Limb (tissue), 2 donors: ENCODE data around the gene TMEM243.
"Not testable (repeated sequence)": the region's sequence is repeated elsewhere in the genome, so short reads cannot be mapped to it uniquely, and the experiment has no call there.

ENCODE experiments used
- DNase-seq, 2 donors: peaks; one replicate each; pipeline ENCODE4 v3.0.0-alpha.2; 2016; ENCODE audit errors: extremely low spot score in 2 of 2

The TMEM243 gene

DNA sequence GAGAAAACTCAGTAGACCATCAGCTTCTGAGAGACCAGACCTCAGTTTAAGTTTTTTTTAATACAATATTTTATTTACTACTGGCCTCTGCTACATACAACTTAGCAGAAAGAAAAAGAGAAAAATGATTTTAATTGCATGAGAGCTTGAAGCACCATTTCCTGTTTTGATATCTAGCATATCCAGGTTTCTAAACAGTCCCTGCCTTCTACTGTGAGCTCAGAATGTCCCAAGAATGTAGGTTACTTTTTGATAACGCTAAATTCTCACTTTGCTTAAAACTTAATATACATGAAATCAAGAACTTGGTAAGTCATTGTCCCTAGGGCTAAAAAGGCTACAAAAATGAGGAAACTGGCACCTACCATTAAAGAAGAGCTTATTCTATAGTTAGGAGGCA, 7.0 kb downstream of the TMEM243 start:
- DNase-seq = no peak

DNA sequence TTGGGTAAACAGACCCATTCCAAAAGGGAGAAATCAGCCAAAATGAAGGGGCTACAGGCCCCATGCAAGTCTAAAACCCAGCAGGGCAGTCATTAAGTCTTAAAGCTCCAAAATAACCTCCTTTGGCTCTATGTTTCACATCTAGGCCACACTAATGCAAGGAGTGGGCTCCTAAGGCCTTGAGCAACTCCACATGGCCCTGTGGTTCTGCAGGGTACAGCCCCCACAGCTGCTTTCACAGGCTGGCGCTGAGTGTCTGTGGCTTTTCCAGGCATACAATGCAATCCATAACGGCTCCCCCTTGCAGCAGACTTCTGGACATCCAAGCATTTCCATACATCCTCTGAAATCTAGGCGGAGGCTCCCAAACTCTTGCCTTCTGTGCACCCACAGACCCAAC, 9.0 kb downstream of the TMEM243 start:
- DNase-seq = no peak

DNA sequence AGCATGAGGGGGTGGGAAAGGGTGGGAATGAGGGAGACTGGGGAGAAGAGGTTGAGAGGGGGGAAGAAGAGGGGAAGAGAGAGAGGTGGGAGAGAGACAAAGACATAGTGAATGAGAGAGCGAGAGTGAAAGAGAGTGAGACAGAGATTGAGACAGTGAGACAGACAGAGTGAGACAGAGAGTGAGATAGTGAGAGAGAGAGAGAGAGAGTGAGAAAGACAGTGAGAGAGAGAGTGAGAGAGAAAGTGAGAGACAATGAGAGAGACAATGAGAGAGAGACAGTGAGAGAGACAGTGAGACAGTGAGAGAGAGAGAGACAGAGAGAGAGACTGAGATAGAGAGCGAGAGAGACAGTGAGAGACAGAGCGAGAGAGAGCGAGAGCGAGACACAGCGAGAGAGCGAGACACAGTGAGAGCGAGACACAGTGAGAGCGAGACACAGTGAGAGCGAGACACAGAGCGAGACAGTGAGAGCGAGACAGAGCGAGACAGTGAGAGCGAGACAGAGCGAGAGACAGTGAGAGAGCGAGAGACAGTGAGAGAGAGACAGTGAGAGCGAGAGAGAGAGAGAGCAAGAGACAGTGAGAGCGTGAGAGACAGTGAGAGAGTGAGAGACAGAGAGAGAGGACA, 10.1 kb downstream of the TMEM243 start:
- DNase-seq = no peak

GRCh38 chr7:87206361-87206760, 13.2 kb downstream of the TMEM243 start:
- no peak for DNase-seq

DNA sequence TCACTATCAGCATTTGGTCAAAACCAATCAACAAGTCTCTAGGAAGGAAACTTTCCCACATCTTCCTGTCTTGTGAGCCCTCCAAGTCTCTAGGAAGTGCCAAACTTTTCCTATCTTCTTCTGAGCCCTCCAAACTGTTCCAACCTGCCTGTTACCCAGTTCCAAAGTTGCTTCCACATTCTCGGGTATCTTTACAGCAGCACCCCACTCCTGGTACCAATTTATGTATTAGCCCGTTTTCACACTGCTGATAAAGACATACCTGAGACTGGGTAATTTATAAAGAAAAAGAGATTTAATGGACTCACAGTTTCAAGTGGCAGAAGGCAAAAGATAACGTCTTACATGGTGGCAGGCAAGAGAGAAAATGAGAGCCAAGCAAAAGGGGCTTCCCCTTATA, 13.8 kb downstream of the TMEM243 start:
- not testable (repeated sequence) for DNase-seq

GRCh38 chr7:87204933-87205332, 14.6 kb downstream of the TMEM243 start:
- no peak for DNase-seq

- DNase-seq = not testable (repeated sequence)
Observed at GRCh38 chr7:87203929-87204328, 15.6 kb downstream of the TMEM243 start.

DNA sequence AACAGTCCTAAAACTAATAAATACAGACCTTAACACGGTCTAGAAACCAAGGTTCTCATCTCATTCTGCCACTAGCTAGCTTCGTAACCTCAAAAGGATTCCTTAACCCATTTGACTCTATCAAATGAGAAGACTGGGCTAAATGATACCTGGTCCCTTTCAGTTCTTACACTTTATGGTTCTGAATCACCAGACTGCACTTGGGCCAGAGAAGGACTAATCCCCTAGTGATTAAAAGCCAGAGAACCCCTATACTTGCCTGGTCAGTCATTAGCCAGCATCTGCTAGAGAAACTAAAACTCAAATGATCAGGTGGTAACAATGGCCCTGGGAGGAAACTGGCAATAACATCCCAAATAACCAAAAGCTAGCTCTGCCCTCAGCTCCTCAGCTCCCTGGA, 16.8 kb downstream of the TMEM243 start:
- no peak for DNase-seq

GRCh38 chr7:87202208-87202607, 17.3 kb downstream of the TMEM243 start:
- DNase-seq = no peak

GRCh38 chr7:87199700-87200450, 19.7 kb downstream of the TMEM243 start:
- DNase-seq = no peak

GRCh38 chr7:87199241-87199640, 20.3 kb downstream of the TMEM243 start:
- DNase-seq = no peak

DNA sequence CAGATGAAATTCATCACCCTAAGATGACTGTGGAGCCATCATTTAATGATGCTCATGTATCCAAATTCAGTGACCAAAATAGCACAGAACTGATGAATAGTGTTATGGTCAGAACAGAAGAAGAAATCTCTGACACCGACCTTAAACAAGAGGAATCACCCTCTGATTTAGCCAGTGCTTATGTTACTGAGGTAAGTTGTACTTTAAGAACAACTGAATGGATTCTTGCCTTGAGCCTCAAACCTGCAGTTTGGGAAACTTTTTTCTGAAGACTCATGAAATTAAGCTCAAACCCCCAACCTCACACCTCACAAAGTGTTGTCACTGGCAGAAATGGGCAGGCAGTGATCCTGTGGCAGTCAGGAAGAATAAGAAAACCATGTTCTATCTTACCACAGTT, 25.6 kb downstream of the TMEM243 start:
- no peak for DNase-seq

- DNase-seq = no peak
Observed at GRCh38 chr7:87192784-87193487, 26.6 kb downstream of the TMEM243 start.

- no peak for DNase-seq
Observed at GRCh38 chr7:87190783-87191182, 28.7 kb downstream of the TMEM243 start.

- no peak for DNase-seq
Observed at GRCh38 chr7:87188930-87189329, 30.6 kb downstream of the TMEM243 start.

DNA sequence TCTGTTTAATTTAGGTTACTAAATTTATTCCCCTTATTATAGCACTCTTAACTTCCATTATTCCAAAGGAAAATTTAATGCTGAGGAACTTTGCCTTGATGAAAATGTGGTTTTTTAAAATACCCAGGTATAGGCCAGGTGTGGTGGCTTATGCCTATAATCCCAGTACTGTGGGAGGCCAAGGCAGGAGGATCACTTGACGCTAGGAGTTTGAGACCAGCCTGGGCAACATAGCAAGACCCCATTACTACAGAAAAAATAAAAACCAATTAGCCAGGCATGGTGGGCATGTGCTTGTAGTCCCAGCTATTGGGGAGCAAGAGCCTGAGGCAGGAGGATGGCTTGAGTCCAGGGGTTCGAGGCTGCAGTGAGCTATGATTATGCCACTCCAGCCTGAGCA, 32.4 kb downstream of the TMEM243 start:
- DNase-seq = no peak

GRCh38 chr7:87179180-87179579, 40.4 kb downstream of the TMEM243 start:
- no peak for DNase-seq

DNA sequence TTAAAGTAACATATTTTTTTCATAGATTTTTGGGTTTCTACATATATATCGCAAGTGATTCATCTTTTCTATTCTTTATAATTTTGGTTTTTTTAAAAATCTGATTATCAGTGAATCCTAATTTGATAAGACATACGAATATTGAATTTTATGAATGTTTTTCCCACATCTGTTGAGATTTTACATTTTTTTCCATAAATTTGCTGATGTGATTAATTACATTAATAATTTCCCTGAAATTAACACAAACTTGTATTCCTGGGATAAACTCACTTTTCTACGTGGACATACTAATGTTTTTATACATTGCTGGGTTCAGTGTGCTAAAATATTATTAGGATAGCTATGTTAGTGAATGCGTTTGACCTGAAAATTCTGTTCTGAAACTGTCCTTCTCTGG, 41.2 kb downstream of the TMEM243 start:
- DNase-seq = no peak

DNA sequence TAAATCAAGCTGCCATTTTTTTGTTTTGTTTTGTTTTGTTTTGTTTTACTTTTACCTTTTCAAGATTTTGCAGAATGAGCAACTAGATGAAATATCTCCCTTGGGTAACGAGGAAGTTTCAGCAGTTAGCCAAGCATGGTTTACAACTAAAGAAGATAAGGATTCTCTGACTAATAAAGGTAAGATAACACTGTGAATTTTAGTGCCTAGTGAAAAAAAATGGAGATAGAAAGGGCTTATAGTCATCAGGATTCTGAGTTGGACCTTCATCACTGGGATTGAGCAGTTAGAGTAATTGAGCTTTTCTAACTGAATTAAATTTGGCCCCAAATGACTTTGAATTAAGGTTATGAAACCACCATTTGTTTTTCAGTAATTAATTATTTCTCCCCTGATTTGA, 46.1 kb downstream of the TMEM243 start:
- DNase-seq = no peak

GRCh38 chr7:87171282-87171934, 48.1 kb downstream of the TMEM243 start:
- DNase-seq = no peak

DNA sequence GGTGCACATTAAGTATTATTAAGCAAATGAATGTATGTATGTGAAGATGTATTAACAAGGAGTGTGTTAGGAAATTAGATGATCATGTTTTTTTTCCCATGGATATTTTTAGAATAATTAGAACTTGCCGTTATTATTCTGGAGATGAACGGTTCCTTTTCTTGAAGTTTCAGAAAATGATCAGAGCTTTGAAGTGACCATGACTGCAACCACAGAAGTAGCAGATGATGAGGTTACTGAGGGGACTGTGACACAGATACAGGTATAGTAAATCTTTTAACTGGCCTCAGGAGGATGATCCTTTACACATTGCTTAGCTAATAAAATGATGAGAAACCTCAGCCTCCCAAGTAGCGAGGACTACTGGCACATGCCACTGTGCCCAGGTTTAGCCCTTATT, 48.7 kb downstream of the TMEM243 start:
- DNase-seq = no peak

DNA sequence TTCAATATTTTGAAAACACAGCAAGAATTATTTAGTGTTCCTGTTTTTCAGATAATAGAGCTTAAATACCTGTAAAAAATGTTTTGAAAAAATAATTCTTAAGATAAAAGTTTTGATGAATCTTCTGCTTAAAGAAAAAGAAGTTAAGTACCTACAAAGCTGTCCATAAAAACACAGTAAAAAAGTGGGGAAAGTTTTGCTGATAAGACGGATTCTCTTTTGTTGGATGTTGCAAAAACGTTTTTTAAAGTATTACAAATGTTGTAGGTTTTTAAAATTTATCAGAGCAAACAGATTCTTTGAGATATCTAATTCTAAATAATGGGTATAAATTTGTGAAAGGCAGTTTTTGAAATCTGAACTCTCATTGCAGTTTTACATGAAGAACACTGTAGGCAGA, 55.1 kb downstream of the TMEM243 start:
- no peak for DNase-seq
